ENCODE results near the gene ARL13A.
"Not testable (repeated sequence)": the region's sequence is repeated elsewhere in the genome, so short reads cannot be mapped to it uniquely, and the experiment has no call there.

The ARL13A gene

GRCh38 chrX:100994352-100995281, 25.1 kb downstream of the ARL13A start:
- DNase-seq = no peak

- no peak for DNase-seq
Observed at GRCh38 chrX:100995469-100995868, 26.0 kb downstream of the ARL13A start.

GRCh38 chrX:100999451-100999850, 29.9 kb downstream of the ARL13A start:
- DNase-seq = no peak

GRCh38 chrX:101009090-101009489, 39.6 kb downstream of the ARL13A start:
- no peak for DNase-seq

GRCh38 chrX:101012031-101012430, 42.5 kb downstream of the ARL13A start:
- not testable (repeated sequence) for DNase-seq

GRCh38 chrX:101022020-101022419, 52.5 kb downstream of the ARL13A start:
- no peak for DNase-seq

GRCh38 chrX:101025126-101025525, 55.6 kb downstream of the ARL13A start:
- DNase-seq = no peak

GRCh38 chrX:101028562-101028961, 59.1 kb downstream of the ARL13A start:
- DNase-seq = no peak

- no peak for DNase-seq
Observed at GRCh38 chrX:101029665-101030064, 60.2 kb downstream of the ARL13A start.

- DNase-seq = no peak
Observed at GRCh38 chrX:101037231-101037630, 67.7 kb downstream of the ARL13A start.

GRCh38 chrX:101040197-101040596, 70.7 kb downstream of the ARL13A start:
- DNase-seq = no peak
